HG02852 (cell line): Measurements from ENCODE around the gene ANKS1B.

ENCODE experiments used
- ATAC-seq: cut with Tn5 transposase; IDR thresholded peaks from one replicate; pipeline ENCODE4 v1.9.1; 2021; ENCODE audit warnings: mild to moderate bottlenecking, moderate library complexity; ENCODE audit not compliant: unreplicated experiment

ANKS1B gene

DNA sequence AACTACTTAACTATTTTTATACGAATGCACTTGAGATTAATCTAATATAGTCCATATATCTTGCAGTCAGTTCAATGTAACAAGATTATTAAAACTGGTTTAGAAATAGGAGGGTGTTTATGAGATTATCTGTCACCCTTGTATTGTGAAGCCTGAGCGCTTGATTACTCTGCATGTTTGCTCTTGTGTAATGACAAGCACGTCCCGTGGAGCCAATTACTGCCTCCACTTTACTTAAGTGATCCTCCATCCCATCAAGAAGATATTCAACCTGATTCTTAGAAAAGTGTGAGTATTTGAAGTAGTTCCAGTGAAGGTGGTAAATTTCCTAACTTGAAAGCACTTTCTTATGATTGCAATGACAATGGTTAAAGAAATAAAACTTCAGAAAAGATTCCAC lies 752.4 kb downstream of the ANKS1B start:
- no peak for ATAC-seq

DNA sequence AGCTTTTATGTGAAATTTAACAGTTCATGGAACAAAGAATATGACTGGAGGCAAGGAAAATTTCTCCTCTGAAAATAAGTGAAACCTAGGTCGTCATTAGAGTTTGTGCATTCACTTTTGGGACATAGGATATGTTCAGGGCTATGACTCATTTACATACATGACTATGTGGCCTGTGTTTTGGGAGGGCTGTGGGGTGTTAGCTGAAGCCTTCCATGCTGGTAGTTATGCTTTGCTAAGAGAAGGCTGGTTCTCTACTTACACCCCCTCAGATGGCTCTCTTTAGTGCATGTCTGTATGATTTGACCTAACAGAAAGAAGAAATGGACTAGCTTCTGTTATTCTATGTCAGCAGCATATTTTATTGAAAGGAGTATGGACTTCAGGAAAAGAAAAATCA lies 753.7 kb downstream of the ANKS1B start:
- ATAC-seq = no peak

DNA sequence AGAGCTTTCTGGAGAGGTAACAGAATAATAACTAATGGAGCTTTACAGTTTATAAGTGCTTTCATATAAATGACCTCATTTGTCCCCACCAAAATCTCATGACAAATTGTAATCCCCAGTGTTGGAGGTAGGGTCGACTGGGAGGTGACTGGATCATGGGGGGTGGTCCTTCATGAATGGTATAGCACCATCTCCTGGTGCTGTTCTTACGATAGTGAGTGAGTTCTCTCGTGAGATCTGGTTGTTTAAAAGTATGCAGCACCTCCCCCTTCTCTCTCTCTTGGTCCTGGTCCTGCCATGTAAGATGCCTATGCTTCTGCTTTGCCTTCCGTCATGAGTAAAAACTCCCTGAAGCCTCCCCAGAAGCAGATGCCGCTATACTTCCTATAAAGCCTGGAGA lies 760.5 kb downstream of the ANKS1B start:
- ATAC-seq = no peak

DNA sequence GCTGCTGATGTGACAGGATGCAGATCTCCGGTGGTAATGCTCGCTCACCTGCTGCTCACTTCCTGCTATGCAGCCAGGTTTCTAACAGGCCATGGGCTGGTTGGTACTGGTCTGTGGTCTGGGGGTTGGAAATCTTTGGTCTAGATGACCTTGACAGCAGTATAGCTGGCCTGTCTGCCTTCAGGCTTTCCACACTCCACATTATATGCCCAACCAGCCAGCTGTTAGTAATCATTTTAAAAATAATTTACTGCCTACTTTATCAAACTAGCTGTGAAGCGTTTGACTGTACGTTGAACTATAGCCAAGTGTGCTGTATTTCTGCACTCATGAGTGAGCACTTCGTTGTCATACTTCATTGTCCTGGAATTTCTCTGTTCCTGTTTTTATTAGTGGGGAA lies 761.2 kb downstream of the ANKS1B start:
- ATAC-seq = no peak

DNA sequence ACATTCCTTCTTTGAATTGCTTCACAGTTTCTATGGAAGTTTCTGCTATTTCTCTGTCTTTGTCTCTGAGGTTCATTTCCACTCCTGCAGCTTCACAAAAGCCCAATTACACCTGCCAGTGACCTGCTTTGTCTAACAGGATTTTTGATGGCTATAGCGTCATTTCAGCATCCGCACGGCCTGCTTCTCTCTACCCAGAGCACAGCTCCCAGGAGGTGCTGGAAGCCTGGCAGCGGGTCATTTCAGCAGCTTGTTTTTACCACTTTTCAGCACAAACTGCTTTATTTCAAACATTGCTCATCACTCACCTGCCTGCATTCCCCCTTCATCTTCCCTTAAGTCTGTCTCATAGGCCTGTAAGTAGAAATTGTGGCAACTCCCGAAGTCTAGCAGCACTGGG lies 771.7 kb downstream of the ANKS1B start:
- no peak for ATAC-seq

DNA sequence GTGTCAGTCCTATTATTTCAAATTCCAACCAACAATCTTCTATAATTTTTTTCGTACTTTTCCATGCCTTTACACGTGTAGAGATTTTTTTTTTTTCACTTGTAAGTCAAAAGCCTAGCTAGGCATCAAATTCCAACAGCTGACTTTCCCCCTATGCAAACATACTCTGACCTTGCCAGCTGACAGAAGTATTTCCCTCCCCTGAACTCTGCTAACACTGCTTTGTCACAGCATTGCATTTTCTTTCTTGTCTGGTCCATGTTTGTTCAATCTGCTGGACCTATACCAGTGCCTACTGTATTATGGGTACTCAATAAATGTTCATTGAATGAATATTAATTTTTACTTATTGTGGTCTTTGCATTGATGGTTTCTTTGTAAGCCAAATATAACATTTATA lies 772.5 kb downstream of the ANKS1B start:
- no peak for ATAC-seq

DNA sequence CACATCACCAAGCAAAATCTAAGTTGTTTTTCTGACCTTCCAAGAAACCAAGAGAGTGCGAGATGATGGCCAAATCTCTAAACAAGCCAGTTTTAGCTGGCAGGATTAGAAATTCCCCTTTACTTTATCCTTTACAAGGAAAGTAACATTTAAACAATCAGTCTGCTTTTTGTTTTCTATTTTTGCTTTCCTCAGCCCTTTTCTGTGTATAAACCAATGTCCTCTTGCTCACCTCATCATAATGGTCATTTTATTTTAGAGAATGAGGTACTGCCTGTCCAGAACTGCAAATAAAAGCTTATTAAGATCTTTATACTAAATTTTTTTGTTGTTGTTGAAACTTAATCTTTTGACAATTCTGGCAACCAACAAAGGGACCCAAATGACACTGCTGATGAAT lies 779.6 kb downstream of the ANKS1B start:
- ATAC-seq = no peak

DNA sequence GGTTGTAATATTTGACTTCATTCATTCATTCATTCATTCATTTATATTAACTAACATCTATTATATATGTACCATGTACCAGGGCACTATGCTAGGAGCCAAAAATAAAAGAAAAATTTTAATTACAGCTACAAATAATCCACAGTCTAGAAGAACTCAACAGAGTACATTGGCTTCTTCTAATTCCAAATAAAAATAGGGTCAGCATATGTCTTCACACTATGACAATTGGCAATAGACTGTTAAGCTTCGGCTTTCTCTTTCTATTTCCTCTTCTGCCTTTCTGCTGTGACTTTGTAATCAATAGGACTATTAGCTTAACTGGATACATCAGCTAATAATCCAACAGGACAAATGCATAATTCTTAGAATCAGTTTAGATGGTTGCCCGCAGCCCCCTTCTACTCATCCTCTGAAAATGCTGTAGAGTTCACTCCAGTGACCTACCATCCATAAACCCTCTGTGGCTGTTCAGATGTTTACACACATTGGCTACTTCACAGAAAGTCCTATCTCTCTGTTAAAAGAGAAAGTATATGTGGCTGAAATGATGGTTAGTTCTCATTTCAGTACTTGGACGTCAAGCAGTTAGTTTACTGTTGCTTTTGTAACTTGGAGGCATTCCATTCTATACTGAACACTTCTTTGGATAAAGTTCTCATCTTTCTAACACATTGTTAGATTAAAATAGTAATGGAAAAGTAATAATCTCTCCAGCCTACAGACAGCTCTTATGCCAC lies 782.7 kb downstream of the ANKS1B start:
- ATAC-seq = no peak

DNA sequence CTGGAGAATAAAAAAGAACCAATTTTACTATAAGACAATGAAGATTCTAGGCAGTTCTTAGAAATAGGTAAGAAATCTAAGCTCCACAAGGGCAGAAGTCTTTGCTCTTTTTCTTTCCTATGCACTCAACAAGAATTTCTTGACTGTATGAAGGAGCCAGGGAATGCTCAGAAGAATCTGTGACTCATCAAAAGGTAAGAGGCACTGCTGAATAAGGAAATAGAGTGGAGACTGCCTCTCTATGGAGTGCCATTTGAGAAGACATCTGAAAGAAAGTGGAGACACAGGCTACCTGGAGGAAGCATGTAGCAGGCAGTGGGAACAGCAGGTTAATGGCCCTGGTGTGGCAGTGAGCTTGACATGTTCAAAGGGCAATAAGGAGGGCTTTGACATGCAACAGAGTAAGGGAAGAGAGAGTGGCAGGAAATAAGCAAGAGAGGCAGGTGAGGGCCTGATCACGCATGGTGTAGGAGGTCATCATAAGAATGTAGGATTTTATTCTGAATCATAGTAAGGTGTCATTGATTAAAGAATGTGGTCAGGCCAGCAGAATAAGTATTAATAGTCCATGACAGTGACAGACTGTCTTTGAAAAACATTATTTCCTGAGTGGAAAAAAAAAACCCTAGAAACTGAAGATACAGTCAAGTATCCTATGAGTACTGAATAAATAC lies 783.9 kb downstream of the ANKS1B start:
- no peak for ATAC-seq

DNA sequence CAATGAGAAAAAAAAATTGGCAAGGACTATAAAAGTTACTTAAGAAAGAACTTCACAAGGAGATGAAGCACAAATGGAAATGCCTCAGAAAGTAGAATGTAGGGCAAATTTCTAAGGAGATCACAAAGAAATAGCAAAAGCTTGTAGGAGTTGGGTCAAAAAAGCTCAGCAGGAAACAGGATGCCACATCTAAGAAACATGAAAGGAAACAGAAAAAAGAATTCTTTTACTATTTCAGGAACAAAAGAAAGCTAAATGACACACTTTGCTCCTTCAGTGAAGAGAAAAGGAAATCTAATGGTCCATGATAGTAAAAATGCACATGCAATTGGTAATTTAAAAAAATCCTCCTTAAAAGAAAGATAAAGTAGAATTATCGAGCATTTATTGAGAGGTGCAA lies 789.3 kb downstream of the ANKS1B start:
- no peak for ATAC-seq

DNA sequence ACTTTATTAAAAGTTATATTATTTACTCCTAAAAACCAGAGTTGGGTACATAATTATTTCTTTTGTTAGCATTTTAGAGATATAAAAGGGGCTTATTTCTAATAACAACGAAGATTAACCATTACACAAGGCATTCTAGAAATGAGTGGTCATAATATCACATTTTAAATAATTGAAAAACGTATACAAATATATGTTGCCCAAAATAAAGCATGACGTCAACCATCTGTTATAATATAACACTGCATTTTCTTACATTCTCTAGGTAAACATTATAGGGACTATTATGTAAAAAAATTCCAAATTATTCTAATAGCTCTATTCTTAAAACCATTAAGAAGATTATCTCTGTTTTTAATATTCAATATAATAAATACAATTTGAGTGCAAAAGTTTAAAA lies 792.2 kb downstream of the ANKS1B start:
- no peak for ATAC-seq

DNA sequence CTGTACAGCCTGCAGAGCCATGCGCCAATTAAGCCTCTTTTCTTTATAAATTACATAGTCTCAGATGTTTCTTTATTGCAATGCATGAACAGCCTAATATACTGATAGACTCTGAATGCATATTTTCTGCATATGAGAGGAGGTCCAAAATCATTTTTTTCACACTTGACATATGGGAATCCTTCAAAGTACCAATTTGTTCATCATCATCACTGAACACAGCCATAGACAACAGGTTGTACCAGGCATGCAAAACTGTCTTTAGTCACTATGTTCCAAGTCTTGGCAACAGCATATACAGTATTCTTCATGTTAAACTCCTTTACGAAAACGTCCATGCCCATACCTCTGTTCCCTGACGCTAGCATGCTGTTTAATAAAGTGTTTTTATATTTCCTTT lies 807.9 kb downstream of the ANKS1B start:
- ATAC-seq = no peak

DNA sequence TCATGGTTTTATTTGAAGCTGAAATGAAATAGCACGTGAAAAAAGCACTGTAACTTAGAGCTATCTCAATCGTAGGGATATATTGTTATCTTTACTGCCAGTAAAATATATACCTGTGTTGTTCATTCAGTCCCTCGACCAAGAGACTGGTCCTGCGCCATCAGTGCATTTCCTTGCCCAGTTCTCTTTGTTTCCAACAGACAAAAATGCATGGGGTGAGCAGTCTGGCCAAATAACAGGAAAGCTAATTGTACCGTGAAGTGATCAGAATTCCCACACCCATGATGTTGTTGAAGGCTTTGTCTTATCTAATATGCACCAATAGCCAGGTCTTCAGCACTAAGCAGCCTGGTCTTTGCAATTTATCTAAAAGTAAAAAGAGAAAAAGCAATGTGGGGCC lies 814.3 kb downstream of the ANKS1B start:
- ATAC-seq = no peak

DNA sequence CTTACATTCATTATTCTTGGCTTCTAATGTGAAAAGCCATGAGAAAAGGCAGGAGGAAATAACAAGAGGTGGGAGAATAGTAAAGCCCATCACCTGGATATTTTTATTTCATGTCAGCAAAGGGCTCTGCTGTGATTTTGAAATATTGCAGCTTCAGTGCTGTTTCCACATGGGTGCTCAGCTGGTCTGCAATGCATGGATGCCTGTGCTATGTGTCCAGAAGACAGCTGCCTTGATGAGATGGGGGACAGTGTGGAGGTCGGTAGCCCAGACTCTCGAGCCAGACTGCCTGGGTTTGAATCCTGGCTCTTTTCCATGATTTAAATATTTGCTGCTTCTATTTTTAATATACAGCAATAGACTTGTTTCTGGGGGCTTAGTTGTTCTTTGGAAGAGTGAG lies 814.7 kb downstream of the ANKS1B start:
- ATAC-seq = no peak

DNA sequence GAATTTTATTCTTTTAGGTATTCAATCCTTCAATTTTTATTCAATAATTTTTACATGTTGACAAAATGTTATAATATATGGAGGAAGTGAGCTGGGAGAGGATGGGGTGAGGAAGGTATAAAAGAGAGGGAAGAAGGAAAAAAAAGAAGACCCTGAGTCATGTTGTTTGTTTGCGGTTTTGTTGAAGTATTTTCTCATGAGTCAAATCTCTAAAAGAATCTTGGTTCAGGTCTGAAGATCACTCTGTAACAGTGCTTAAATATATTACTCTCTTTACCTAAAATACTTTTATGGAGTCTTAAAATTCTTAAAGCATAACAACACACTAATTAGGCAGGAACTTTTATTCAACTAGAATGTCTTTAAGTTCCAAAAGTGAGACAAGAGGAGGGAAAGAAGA lies 826.8 kb downstream of the ANKS1B start:
- no peak for ATAC-seq

DNA sequence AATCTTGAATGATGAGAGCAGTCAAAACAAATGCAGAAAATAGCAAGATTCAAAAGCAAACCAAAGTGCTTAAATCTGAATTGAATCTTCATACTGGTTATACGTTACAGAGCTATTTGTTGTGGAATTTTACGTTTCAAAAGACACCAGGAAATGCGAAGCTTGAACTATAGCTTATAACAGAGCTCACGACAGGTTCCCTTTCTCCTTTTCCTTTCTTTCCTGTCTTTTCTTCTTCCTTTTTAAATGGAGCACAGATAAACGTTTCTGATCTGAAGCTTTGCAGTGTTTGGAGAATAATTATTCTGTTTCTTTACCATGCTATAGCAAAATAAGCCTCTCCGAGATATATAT lies 829.8 kb downstream of the ANKS1B start:
- ATAC-seq = no peak

DNA sequence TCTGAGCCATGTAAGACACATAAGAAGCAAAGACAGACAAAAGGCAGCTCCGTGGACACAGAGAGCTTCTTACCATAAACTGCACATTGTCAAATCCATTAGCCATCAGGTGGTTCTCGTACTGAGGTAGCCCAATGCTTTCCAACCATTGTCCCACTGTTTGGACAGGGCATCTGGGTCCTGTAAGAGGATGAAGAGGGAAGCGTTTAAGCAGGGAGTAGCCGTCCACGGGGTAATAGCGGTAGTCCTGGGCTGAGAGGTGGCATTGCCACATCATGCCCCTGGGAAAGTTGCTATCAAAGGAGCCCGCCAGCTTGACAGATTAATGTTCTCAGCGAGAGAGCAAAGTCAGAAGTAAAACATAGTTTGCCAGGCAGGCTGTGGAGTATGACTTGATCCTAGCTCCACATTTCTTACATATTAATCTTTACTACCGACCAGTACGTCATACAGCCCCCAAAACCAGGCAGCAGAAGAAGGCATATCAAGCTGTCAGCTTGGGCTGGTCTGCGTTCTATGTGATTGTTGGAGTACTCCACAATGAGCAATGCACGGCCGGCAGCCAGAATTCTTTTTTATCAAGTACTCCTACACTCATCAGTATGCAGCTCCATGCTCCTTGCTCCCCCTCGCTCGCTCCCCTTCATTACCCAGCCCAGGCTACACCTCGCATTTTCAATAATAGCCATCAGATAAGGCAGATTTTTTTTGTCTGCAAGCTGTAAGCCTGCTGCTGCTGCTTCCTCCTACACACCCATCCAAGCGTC lies 830.3 kb downstream of the ANKS1B start:
- no peak for ATAC-seq

DNA sequence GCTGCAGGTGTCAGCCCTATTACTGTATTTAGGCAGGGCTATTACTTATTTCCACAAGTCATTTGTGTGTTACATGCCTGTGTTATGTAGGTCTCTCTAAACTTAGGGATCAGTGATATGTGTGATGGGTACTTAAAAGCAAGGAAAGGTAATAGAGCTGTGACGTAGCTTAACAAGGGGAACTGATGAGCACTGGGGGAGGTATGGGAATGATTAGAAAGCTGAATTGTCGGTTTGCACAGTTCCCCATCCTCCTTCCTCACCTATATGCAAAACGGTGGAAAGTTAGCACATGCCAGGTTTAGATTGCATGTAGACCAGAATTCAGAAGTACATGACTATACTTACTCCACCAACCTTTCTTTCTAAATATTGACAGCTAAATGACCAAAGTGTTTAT lies 831.4 kb downstream of the ANKS1B start:
- ATAC-seq = no peak

DNA sequence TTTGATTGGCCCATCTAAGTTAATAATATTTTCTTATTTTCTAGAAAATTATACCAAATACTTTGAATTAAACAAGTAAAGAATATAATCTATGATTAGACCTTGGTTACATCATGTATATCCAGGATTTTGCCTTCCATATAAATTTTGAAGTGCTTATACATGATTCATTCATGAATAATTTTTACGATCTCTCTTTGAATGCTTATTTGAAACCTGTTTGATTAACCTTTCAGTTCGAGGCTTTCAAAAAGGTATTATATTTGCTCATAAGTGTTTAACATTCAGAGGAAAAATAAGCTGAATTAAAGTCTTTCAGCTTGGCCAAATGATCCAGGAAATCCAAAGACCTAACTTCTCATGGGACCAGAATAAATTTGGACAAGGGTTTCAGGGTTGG lies 832.4 kb downstream of the ANKS1B start:
- ATAC-seq = no peak

DNA sequence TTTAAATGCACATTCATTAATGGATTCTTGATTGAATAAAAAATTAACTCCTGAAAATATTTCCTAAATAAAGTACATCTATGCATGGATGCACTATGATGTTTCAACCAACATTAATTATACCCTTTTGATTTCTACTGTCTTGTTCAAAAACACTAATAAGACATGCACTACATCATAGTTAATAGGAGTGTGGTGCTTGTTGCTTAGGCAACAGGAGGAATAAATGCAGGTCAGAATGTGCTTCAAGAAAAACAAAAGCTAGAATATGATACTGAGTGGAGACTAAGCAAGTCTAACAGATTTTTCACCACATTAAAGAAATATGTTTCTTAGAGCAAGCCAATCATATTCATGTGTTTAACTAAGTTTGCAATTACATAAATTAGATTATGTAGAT lies 833.0 kb downstream of the ANKS1B start:
- no peak for ATAC-seq

DNA sequence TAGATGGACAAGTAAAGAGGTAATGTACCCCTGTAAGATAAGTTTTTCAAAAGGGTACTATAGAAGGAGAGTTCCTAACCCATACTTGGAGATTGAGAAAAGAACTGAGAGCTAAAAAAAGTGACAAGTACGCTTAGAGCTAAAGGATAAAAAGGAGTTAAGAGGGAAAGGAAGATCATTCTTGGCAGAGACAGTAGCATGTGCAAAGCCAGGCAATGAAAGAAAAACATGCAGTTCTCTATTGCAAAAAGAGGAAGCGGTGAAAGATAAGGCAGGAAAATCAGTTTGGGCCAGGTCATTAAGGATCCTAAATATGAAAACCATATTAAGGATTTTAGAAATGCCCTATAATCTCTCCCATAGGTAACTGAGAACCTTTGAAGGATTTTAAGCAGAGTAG lies 837.6 kb downstream of the ANKS1B start:
- no peak for ATAC-seq

DNA sequence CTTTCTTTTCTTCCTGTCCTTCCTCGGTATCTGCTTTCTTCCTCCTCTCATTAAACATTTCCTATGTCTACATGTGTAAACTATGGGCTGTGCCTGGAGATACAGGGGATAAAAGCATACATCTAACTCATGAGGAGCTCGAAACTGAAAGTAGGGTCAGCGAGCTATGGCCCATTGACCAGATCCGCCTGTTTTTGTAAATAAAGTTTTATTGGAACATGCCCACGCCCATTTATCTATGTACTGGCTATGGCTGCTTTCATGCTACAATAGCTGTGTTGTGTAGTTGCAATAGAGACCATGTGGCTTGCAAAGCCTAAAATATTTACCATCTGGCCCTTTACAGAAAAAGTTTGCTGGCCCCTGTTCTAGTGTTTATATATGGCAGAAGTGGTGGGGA lies 838.0 kb downstream of the ANKS1B start:
- ATAC-seq = no peak
